Endothelial cell (in vitro differentiated cells): ENCODE data around the gene HOXA10. TPM values are rescaled to one million over a fixed set of nuclear protein-coding genes. Genes with fewer than 3 reads are reported as not detected.

Source experiments
- DNase-seq: peaks from one replicate; pipeline ENCODE4 v3.0.0; 2021; ENCODE audit warnings: low spot score
- H3K27ac Mint-ChIP-seq: one replicate; pipeline ENCODE4 v1.8.0; 2021; ENCODE audit warnings: mixed read lengths, inconsistent platforms; ENCODE audit not compliant: unreplicated experiment
- H3K27me3 Mint-ChIP-seq: one replicate; pipeline ENCODE4 v1.8.0; 2021; ENCODE audit warnings: mild to moderate bottlenecking, moderate library complexity, mixed read lengths, inconsistent platforms; ENCODE audit not compliant: unreplicated experiment
- H3K36me3 Mint-ChIP-seq: one replicate; pipeline ENCODE4 v1.8.0; 2021; ENCODE audit warnings: mild to moderate bottlenecking, low read depth, mixed read lengths, inconsistent platforms; ENCODE audit not compliant: unreplicated experiment
- H3K4me1 Mint-ChIP-seq: one replicate; pipeline ENCODE4 v1.8.0; 2021; ENCODE audit warnings: mild to moderate bottlenecking, mixed read lengths, inconsistent platforms; ENCODE audit not compliant: unreplicated experiment
- H3K4me3 Mint-ChIP-seq: one replicate; pipeline ENCODE4 v1.8.0; 2021; ENCODE audit warnings: mild to moderate bottlenecking, mixed read lengths, inconsistent platforms; ENCODE audit not compliant: unreplicated experiment
- H3K9me3 Mint-ChIP-seq: one replicate; pipeline ENCODE4 v1.8.0; 2021; ENCODE audit warnings: mixed read lengths, inconsistent platforms; ENCODE audit not compliant: unreplicated experiment
- total RNA-seq: library from RNA; stranded (reverse); fragmentation: NEBNext Ultra II Directional; extraction: Animal tissue kit (Norgen Biotek cat#: 25700); gene quantifications from one replicate; pipeline ENCODE4 v1.2.1, GENCODE V29; 2021; ENCODE audit not compliant: unreplicated experiment
- TF ChIP-seq, protein P1 (sequence below): fragments of 200-600 bp; sonication (generic); IDR thresholded peaks from one replicate; pipeline ENCODE4 v1.5.0; 2021; ENCODE audit warnings: antibody characterized with exemption; ENCODE audit not compliant: unreplicated experiment

Gene HOXA10
- total RNA-seq, 1 donor from 2014 or later = not detected

DNA sequence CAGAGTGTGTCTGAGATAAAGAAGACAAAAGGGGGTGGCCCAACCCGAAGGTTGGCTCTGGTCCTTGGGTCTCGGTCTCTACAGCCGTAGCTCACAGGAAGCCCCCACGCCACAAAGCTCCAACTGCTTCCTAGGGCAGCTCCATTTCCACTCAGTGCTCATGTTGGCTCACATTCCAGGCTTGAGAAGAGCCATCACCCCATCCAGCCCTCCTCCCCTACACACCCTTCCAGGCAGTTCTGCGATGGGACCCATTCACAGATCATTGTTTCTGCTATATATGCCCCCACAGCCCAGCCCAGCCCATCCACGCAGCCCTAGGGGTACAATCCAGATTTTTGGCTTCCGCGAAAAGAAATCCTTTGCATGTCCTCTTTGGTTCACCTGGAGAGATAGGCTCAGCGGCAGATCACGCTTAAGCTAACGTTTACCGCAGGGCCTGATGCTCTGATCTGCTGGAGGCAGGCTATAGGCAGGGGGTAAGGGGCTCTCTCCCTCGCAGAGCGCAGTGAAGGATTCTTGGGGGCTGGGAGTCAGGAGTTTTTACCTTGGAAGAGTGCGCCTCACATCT lies 17.1 kb upstream of the HOXA10 start:
- Mint-ChIP-seq H3K9me3 (no peaks in the 10 kb centered on the region), H3K27me3 (peaks cover 53% of the 10 kb centered on the region), H3K4me1 (peaks cover 29% of the 10 kb centered on the region), H3K4me3 (peak overlapping the region; percentile 51), H3K27ac (no peak overlapping the region), H3K36me3 (peaks cover 6% of the 10 kb centered on the region)
- TF ChIP-seq, protein P1, sequence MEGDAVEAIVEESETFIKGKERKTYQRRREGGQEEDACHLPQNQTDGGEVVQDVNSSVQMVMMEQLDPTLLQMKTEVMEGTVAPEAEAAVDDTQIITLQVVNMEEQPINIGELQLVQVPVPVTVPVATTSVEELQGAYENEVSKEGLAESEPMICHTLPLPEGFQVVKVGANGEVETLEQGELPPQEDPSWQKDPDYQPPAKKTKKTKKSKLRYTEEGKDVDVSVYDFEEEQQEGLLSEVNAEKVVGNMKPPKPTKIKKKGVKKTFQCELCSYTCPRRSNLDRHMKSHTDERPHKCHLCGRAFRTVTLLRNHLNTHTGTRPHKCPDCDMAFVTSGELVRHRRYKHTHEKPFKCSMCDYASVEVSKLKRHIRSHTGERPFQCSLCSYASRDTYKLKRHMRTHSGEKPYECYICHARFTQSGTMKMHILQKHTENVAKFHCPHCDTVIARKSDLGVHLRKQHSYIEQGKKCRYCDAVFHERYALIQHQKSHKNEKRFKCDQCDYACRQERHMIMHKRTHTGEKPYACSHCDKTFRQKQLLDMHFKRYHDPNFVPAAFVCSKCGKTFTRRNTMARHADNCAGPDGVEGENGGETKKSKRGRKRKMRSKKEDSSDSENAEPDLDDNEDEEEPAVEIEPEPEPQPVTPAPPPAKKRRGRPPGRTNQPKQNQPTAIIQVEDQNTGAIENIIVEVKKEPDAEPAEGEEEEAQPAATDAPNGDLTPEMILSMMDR = no peak
- DNase-seq = no peak

DNA sequence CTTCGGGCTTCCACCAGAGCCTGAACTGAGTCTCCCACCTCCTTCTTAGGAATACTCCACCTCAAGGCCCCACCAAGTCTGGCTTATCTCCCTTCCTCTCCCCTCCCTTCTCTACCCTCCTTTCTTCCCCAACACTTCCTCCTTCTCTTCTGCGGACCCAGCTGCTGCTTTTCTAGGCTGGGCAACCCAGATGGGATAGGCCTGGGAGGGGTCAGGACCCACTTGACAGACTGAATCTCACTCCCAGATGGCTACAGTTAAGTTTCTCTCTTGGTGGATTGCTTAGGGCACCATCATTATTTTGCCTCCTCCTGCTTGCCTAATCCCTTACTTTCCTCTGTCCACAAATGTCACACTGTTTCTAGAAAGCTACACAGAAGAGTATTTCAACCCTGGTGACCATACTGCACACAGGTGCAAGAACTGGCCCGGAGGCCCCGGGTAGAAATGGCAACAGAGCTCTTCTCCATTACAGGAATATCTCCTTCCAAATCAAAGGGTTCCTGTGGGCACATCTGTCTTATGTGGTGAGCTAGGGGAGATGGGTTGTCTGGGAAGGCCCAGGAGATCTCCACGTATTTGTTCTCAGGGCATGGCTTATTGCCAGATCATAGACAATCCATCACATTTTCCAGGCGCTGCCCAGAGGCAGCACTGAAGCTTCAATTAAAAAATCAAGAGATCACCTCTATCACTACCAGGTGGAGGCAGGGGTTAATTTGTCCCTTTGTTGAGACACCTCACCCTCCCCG lies 16.1 kb upstream of the HOXA10 start:
- Mint-ChIP-seq H3K4me1 (peaks cover 36% of the 10 kb centered on the region), H3K9me3 (no peaks in the 10 kb centered on the region), H3K36me3 (peaks cover 6% of the 10 kb centered on the region), H3K4me3 (peak overlapping the region; percentile 67), H3K27ac (no peak overlapping the region), H3K27me3 (peaks cover 62% of the 10 kb centered on the region)
- TF ChIP-seq, protein P1 = no peak
- no peak for DNase-seq

GRCh38 chr7:27189295-27189996 lies 15.3 kb upstream of the HOXA10 start:
- Mint-ChIP-seq H3K36me3 (peaks cover 6% of the 10 kb centered on the region), H3K27ac (no peak overlapping the region), H3K4me1 (peaks cover 42% of the 10 kb centered on the region), H3K9me3 (no peaks in the 10 kb centered on the region), H3K4me3 (no peak overlapping the region), H3K27me3 (peaks cover 60% of the 10 kb centered on the region)
- TF ChIP-seq, protein P1 = no peak
- no peak for DNase-seq

GRCh38 chr7:27188386-27189294 lies 14.5 kb upstream of the HOXA10 start:
- peaks cover 6% of the 10 kb centered on the region for H3K36me3 Mint-ChIP-seq
- DNase-seq = no peak
- H3K4me3 Mint-ChIP-seq = peak overlapping the region; percentile 81
- H3K9me3 Mint-ChIP-seq = no peaks in the 10 kb centered on the region
- TF ChIP-seq, protein P1 = no peak
- peaks cover 57% of the 10 kb centered on the region for H3K27me3 Mint-ChIP-seq
- peaks cover 46% of the 10 kb centered on the region for H3K4me1 Mint-ChIP-seq
- H3K27ac Mint-ChIP-seq = no peak overlapping the region
